ENCODE results near the gene ZNF445.
A peak's percentile ranks its signal among the peaks of the same experiment; 100 is the strongest.
"Not testable (repeated sequence)": the region's sequence is repeated elsewhere in the genome, so short reads cannot be mapped to it uniquely, and the experiment has no call there.

ZNF445 gene

DNA sequence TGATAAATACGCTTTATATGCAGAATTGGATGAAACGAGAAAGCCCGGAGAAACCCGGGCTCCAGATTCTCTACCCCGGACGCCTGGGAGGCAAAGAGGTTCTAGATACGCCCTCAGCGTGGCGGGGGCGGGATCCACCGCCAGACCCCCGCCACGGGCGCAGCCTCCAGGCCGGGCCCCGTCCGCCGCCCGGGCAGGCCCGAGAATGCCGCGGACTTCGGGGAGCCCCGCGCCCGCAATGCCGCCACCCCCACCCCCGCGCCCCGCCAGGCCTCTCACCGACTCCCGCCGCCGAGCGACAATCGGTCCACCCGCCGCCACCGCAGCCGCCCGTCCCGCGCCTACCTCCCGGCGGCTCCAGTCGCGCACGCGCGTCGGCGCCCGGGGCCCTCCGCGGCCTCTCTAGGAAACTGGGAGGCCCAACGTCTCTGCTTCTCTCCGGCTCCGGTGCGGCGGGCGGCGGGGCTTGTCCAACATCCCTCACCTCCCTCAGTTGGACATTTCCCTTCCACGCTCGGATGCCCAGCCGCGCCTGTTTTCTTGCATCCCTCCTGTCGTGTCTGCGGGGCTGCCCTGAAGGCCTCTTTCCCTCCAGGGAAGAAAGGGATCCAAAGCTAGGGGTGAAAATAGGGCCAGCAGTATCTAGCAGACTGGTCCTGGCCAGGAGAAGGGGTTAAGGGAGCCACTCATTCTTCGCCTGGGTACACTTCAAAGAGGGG, at the start of gene ZNF445:
ZNF445 (minus strand) TSS at position 359 of the 719 bp plus-strand sequence. CDS start 22,121 bp downstream, outside the sequence.
- peak; percentile 35 for DNase-seq (ENCODE audit: low read depth, low spot score)

DNA sequence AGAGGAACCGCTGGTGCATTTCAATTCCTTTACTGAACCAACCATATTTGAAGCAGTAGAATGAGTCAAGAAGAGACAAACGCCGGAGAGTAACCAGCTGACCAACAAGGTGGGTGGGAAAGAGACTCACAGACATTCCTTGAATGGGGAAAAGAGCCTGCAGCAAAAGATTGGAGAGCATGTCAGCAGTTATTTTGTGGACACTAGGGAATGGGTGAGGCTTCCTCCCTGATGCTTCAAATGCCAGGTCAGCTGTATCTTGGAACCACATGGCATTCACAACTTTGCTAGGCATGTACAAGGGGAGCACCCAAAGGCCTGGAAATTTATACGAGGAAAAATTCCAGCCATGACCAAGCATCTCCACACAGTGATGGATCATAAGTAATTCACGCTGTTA, 47.6 kb upstream of the ZNF445 start:
- no peak for DNase-seq (ENCODE audit: low read depth, low spot score)

DNA sequence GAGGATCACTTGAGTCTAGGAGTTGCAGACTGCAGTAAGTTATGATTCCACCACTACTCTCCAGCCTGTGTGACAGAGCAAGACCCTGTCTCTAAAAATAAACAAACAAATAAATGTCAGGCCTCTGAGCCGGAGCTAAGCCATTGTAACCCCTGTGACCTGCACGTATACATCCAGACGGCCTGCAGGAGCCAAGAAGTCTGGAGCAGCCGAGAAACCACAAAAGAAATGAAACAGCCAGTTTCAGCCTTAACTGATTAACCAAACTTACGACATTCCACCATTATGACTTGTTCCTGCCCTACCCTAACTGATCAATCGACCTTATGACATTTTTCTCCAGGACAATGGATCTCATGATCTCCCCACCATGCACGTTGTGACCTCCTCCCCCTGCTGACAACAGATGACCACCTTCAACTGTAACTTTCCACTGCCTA, 45.0 kb upstream of the ZNF445 start:
- no peak for DNase-seq (ENCODE audit: low read depth, low spot score)

DNA sequence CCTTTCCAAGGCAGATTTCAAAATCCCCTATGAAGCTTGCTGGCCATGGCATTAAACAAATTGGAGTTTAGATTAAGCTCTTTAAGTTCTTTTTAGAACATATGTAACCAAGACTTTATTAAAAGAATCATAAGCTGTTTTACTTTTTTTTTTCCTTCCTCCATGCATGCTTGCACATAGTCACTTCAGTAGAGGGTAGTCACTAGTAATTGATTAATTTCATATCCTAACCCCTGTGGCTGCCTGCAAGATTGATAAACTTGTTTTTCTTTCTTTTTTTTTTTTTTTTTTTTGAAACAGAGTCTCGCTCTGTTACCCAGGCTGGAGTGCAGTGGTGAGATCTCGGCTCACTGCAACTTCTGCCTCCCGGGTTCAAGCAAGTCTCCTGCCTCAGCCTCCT, 44.3 kb upstream of the ZNF445 start:
- no peak for DNase-seq (ENCODE audit: low read depth, low spot score)

DNA sequence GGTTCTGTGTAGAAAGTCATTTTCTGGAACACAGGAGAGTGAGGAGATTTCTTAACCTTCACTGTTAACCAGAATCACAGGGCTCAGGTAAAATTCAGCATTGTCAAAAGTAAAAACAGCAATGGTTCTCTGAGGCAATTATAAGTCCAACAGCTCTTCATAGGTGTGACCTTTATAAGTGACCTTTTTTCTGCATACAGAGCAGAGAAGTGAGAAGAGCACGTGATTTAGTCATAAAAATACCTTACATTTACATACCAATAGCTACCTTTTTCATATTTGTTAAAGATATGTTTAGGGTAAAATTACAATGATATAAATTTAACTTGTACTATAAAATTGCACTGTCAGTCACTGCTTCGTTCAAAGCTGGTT, 41.3 kb upstream of the ZNF445 start:
- no peak for DNase-seq (ENCODE audit: low read depth, low spot score)

DNA sequence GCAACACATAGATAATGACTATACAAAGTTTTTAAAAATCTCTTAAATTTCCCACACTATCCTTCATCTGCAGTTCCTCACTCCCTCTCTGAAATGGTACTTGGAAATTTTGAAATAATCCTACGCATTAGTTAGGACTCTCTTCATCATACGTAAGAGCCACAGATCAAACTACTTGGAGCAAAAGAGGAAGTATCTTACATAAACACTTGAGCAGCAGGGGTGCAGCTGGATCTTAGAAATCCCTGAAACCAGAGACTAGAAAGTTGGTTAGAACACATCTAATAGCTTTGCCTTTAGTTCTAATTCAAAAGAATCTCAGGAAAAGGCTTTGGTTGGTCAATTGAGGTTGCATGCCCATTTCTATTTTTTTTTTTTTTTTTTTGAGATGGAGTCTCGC, 38.8 kb upstream of the ZNF445 start:
- DNase-seq (ENCODE audit: low read depth, low spot score), result no peak

DNA sequence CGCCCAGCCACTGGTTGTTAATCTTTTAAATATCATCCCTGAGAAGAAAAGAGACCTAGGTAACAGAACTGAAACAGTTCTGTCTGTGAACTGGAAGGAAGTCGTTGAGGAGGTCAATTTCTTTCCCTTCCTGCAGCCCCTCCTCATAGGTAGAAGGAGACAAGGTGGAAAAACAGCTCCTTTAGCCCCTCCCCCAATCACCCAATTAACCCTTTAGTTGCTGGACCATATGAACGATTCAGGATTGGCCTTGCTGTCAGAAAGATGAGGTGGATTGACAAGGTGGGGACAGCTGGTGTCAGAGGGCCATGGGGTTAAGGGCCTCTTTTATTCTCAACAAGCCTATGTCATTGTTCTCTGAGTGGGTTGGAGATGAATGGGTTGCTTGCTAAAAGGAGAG, 36.0 kb upstream of the ZNF445 start:
- DNase-seq (ENCODE audit: low read depth, low spot score), result no peak

DNA sequence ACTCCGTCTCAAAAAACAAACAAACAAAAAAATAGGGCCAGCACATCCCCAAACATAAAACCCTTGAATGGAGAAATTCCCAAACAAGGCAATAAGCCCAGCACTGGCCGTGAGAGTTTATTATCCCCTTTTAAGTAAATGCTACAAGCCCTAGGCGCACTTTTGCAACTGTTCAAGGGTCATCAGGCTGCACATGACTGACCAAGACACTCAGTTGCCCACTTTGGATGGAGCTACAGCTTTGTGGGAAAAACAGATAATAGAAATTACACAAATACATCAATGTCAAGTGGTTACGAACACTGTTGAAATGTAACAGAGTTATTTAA, 33.7 kb upstream of the ZNF445 start:
- no peak for DNase-seq (ENCODE audit: low read depth, low spot score)

DNA sequence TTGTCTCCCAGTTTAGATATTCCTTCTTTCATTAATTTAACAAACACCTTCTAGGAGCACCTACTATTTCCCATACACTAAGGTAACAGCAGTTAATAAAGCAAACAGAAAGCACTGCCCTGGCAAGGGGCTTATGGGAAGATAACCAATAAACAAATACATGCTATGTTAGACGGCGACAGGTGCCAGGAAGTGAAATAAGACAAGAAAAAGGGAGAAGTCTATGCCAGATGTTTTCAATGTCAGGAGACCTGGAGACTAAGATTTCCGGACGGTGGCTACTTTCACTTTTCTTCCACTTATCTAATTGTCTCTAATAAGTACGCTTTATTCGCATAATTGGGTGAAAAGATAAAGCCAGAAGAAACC, 32.5 kb upstream of the ZNF445 start:
- DNase-seq (ENCODE audit: low read depth, low spot score), result no peak

DNA sequence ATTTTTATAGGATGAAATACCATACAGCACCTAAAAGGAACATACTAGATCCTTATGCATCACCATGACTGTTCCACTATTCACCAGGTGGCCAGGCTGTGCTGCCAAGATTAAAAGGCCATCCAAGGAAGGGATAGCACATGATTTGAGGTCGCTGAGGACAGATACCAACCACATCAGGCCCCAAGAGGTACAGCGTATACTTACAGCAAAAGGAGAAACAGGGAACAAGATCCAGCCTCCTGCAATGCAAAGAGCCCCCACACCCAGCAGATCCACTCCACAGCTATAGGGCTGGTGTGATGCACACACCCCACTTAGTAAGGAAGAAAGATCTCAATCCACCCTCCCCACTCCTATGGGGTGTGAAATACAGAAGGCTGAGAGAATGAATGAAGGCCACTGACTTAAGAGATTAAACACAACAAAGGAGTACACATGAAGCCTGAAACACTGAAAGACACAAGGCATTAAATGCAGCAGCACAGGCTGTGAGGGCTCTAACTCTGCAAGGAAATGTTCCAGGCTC, 32.0 kb upstream of the ZNF445 start:
- DNase-seq (ENCODE audit: low read depth, low spot score), result no peak

DNA sequence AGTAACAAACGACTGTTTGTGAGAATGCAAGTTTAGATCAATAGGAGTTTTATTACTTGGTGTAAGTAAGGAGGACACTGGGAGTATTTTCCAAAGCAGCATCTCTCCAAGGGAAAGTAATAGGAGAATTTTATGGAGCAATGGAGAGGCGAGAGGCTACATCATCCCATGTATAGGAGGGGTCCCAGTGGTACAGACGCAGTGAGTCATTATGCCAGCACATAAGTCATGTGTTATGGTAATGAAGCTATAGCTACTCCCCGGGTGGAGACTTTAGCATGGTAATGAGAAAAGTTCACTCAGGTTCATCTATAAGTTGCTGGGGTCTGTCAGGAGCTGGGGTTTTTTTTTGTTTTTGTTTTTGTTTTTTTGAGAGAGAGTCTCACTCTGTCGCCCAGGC, 29.5 kb upstream of the ZNF445 start:
- no peak for DNase-seq (ENCODE audit: low read depth, low spot score)

DNA sequence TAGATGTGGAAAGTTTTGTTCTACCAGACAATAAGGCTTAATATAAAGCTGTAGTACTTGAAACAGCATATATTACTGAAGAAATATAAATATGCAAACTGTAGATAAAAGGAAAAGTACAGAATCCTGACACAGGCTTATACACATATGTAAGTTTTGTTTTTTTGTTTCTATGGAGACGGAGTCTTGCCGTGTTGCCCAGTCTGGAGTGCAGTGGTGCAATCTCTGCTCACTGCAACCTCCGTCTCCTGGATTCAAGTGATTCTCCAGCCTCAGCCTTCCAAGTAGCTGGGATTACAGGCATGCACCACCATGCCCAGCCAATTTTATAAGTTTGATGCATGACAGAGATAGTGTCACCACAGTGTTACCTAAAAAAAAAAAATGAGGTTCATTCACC, 29.1 kb upstream of the ZNF445 start:
- no peak for DNase-seq (ENCODE audit: low read depth, low spot score)

DNA sequence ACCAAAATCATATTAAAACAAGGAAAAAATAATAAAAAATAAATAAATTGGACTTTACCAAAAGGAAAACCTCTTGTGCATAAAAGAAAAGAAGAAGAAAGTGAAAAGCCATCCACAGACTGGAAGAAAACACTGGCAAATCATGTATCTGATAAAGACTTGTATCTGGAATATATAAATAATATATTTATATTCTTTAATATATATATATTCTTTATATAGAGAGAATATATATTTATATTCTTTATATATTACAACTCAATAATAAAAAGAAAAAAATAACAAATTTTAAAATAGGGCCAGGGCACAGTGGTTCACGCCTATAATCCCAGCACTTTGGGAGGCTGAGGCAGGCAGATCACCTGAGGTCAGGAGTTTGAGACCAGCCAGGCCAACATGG, 27.1 kb upstream of the ZNF445 start:
- no peak for DNase-seq (ENCODE audit: low read depth, low spot score)

DNA sequence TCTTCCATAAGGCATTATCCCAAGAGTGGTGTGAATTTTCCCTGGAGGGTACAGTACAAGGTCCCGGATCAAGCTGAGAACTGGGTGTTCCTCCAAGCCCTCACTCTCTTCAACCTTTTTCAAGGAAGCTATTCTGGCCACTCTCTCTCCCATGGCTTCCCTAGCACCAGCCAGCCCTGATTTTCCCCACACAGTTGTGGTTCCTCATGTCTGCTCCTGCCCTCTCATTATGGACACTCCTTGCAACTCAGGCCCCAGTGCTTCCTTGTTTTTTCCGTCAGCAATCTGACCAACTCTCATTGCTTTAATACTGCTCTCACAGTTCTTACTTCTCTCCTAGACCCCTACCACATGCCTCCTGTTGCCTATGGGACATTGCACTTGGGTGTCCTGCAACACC, 25.7 kb upstream of the ZNF445 start:
- DNase-seq (ENCODE audit: low read depth, low spot score), result not testable (repeated sequence)

DNA sequence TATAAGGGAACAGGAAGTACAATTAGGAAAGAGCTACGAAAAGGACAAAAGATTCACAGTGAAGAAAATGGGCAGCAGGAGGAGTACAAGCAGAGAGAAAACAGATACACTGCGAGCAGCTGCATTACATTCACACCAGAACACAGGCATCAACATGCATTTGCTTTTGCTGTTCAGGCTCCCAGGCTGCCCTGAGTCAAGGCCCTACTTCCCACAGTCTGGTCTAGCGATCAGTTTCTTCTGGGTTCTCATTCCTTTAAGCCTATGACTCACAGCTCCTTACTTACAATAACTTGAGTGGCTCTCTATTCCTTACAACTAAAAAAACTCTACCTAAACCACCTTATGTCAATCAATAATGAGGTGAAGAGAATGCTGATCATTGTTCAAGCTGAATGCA, 24.5 kb upstream of the ZNF445 start:
- DNase-seq (ENCODE audit: low read depth, low spot score), result no peak

DNA sequence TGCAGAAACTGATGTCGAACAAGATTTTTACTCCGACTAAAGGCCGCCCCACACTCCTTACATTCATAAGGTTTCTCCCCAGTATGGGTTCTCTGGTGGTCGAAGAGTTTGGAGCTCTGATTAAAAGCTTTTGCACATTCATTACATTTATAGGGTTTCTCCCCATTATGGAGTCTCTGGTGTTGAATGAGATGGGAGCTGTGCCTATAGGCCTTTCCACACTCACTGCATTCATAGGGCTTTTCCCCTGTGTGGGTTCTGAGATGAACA, 22.4 kb upstream of the ZNF445 start:
- not testable (repeated sequence) for DNase-seq (ENCODE audit: low read depth, low spot score)

DNA sequence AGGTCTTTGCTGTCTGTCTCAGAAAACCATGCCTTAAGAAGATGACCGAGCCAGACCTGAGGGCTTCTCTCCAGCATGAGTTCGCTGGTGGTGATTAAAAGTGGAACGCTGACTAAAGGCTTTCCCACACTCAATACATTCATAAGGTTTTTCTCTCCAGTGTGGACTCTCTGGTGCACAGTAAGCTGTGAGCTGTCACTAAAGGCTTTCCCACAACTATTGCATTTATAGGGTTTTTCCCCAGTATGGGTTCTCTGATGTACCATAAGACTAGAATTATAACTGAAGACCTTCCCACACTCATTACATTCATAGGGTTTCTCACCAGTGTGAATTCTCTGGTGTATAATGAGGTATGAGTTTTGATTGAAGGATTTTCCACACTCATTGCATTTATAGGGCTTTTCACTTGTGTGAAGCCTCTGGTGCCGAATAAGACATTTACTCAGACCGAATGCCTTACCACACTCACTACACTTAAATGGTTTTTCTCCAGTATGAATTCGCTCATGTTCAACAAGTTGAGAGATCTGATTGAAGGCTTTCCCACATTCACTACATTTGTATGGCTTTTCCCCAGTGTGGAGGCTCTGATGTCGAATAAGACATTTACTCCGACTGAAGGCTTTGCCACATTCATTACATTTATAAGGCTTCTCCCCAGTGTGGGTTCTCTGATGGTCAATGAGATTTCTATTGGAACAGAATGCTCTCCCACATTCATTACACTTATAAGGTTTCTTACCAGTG, 21.9 kb upstream of the ZNF445 start:
- no peak for DNase-seq (ENCODE audit: low read depth, low spot score)

DNA sequence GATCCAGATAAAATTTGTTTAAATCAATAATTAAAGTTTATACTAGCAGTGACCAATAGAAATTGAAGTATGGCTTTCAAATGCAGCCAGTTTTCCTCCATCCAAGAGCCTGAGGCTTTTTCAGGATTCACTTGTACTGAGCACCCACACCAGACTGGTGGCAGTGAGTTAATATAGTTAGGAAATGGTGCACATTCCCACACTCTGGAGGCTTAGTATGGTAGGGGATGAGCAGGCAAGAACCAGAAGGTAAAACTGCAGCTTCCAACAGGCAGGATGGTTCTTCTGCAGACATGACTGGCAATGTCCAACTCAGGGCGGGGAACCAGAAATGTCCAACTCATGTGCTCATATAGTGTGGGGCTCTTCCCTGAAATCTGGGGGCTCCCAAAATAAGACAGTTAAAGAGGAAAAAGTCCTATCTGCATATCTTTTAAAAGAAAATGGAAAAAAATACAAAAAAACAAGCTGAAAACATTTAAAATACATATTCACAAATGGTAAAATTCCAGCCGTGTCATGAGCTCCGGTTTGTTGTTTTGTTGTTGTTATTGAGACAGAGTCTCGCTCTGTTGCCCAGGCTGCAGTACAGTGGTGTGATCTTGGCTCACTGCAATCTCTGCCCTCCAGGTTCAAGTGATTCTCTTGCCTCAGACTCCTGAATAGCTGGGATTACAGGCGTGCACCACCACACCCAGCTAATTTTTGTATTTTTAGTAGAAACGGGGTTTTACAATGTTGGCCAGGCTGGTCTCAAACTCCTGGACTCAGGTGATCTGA, 18.4 kb upstream of the ZNF445 start:
- no peak for DNase-seq (ENCODE audit: low read depth, low spot score)

DNA sequence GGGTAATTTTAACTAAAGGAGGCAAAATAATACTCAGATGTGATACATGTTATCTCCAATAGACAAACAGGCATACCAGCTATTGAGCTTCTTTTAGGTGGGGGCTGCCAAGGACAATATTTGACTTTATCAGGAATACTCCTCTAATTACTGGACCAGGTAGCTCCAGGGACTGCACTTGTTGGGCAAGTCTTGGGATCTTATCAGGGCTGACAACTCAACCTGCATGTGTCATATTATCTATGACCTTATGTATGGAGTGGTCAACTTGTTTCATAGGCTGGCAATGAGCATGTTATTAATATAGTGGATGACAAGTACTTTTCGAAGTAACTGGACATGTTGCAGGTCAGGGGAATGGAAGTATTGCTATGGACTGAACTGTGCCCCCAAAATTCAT, 15.0 kb upstream of the ZNF445 start:
- DNase-seq (ENCODE audit: low read depth, low spot score), result no peak

DNA sequence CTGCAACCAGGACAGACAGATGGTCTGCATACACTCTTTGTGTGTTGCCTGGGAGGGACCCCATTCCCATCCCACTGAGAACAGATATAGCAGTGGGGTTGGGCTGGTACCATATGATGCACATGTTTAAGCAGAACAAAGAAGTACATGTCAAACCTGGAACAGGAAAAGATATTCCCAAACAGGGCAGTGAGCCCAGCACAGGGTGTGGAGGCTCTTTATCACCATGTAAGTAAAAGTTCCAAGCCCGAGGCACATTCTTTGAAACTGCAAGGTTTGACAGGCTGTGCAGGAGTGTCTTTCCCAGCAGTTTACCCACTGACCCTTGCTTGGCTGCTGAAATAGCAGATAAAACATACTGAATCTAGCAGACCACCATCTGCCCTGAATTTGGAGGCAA, 5.3 kb upstream of the ZNF445 start:
- no peak for DNase-seq (ENCODE audit: low read depth, low spot score)

DNA sequence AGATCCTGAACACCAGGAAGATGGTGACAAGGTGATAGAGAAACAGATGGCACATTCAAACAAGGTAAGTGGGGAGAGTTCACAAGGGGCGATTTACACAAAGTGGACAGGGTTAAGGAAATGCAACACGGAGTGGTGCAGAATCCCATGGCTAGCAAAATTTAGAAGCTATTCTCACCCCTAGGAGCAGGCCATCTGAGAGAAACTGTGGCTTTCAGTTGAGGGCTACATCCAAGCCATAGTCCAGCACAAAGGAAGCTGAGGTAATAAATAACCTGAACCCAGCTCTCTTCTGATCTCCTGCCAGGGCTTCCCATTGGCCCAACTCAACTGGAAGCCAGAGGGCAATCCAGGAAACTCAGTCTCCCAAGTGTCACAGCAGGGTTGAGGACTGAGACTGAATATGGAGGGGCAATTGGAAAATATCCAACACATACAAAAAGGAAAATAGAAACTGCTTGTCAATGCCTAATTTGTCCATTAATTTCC, 1.2 kb upstream of the ZNF445 start:
- DNase-seq (ENCODE audit: low read depth, low spot score), result no peak

DNA sequence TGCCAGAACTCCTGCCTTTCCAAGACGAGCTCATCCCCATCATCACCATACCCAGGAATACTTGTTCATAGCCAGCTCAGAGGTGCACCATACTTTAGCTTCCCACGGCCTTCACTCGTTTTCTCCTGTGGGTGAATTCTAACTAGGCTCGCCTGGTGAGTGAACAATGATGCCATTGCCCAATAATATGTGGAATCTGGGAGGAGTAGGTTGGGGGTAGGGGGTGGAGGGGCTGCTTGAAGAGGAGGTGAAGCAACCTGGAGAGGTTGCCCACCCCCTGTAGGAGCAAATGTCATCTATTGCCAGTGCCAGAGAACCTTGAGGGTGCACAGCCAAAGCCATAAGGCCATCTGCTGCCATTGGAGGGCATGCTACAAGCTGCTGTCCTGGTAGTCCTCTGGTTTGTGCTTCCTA, 592 bp upstream of the ZNF445 start:
- no peak for DNase-seq (ENCODE audit: low read depth, low spot score)

DNA sequence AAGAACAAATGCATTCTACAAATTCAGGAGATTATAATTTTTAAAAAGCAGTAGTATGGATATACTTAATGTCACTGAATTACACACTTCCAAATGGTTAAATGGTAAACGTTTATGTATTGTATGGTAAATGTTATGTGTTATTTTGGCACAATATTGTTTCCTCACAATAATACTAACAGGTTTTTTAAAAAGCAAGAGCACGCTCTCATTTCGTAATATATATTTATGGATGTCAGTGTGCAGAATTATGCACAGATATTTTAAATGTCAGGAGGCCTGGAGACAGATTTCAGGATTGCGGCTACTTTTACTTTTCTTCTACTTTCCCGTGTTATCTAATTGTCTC, 533 bp downstream of the ZNF445 start:
- DNase-seq (ENCODE audit: low read depth, low spot score), result no peak

All from smooth muscle cell of the brain vasculature (primary cell).